K562 (cell line): ENCODE measurements around the gene ZNF618. TPM values are rescaled to one million over a fixed set of nuclear protein-coding genes. Genes with fewer than 3 reads are reported as not detected.

Source experiments
- ATAC-seq: fragments of 200-7000 bp; cut with Tn5 transposase; 3 replicates; pipeline ENCODE4 v1.9.1; 2020; ENCODE audit warnings: moderate library complexity
- BruUV-seq: library from RNA; stranded (reverse); fragments of 400-500 nt; replicated peaks from 2 replicates; lab custom pipeline; 2021; lab: Mats Ljungman, UMichigan
- CTCF ChIA-PET: fragments of 300-600 bp; formaldehyde crosslinking; extraction: SDS; loops from one replicate; lab custom pipeline; 2021; ENCODE audit warnings: low intra/inter-chr PET ratio; lab: Yijun Ruan, JAX
- POLR2A ChIA-PET: fragments of 300-600, 350-650 bp; sonication (Branson Sonifier 250); formaldehyde crosslinking; extraction: SDS; loops from one replicate; lab custom pipeline; 2021; ENCODE audit warnings: antibody characterized with exemption, inconsistent platforms; lab: Yijun Ruan, JAX
- DNase-seq, 4 experiments: peaks; one replicate each; pipeline versions ENCODE4 v3.0.0 to v3.0.0-alpha.2; 2011 to 2018; ENCODE audit warnings: low spot score in 3 of 4, mixed read lengths in 3 of 4; ENCODE audit errors: extremely low read depth in 1 of 4
- FAIRE-seq: peaks from 2 replicates; lab custom pipeline; 2011; peaks lifted over from hg19 to GRCh38; lab: Jason Lieb, UNC
- H2AFZ ChIP-seq: 2 replicates; pipeline ENCODE4 v1.6.0; 2011; ENCODE audit warnings: low read depth, low read length, control low read depth, inconsistent platforms
- H3K27ac ChIP-seq: fragments of 200-600 bp; 3 replicates; pipeline ENCODE4 v1.8.0; 2011; ENCODE audit warnings: low read depth, mild to moderate bottlenecking, control low read depth, inconsistent platforms, low read length, moderate library complexity, mixed read lengths; ENCODE audit errors: extremely low read depth
- H3K27me3 ChIP-seq, 2 experiments: fragments of 300-600 bp in 1 of 2; 2 replicates in 1 of 2; 3 replicates in 1 of 2; pipeline versions ENCODE4 v1.6.0 to v1.8.0; 2011; ENCODE audit warnings: inconsistent platforms in 2 of 2, low read length in 2 of 2, mild to moderate bottlenecking in 1 of 2, mixed read lengths in 1 of 2, moderate library complexity in 1 of 2; ENCODE audit not compliant: control insufficient read depth in 2 of 2, insufficient read depth in 2 of 2
- H3K36me3 ChIP-seq: fragments of 300-600 bp; 3 replicates; pipeline ENCODE4 v1.8.0; 2011; ENCODE audit warnings: mild to moderate bottlenecking, low read length, inconsistent platforms; ENCODE audit not compliant: control insufficient read depth, insufficient read depth
- H3K4me1 ChIP-seq, 2 experiments: fragments of 200-600 bp in 1 of 2; replicated peaks in 1 of 2; 2 replicates in 1 of 2; 3 replicates in 1 of 2; pipeline versions ENCODE4 v1.5.1 to v1.8.0; 2011; ENCODE audit warnings: inconsistent platforms in 2 of 2, low read length in 2 of 2, mild to moderate bottlenecking in 1 of 2, mixed read lengths in 1 of 2, moderate library complexity in 1 of 2; ENCODE audit not compliant: control insufficient read depth in 2 of 2, insufficient read depth in 2 of 2
- H3K4me2 ChIP-seq: 2 replicates; pipeline ENCODE4 v1.6.1; 2011; ENCODE audit warnings: low read length, control low read depth, inconsistent platforms, mixed read lengths; ENCODE audit not compliant: insufficient read depth
- H3K4me3 ChIP-seq: fragments of 200-600 bp; sonication (generic), shearing (Covaris generic); 2 replicates; pipeline ENCODE4 v1.5.1; 2016; ENCODE audit warnings: control low read depth, inconsistent platforms
- H3K79me2 ChIP-seq: fragments of 200-600 bp; 3 replicates; pipeline ENCODE4 v1.8.0; 2011; ENCODE audit warnings: low read length, inconsistent platforms; ENCODE audit not compliant: control insufficient read depth, insufficient read depth
- H3K9ac ChIP-seq, 2 experiments: 2 replicates each; pipeline versions ENCODE4 v1.6.0 to v1.6.1; 2011; ENCODE audit warnings: low read depth in 2 of 2, low read length in 2 of 2, control low read depth in 1 of 2, inconsistent platforms in 1 of 2, mild to moderate bottlenecking in 1 of 2, mixed read lengths in 1 of 2; ENCODE audit not compliant: insufficient read depth in 1 of 2
- H3K9me1 ChIP-seq: one replicate; pipeline ENCODE4 v1.6.0; 2011; ENCODE audit warnings: inconsistent platforms, mild to moderate bottlenecking, low read length, moderate library complexity; ENCODE audit not compliant: control insufficient read depth, insufficient read depth
- H3K9me3 ChIP-seq: replicated peaks from 2 replicates; pipeline ENCODE4 v1.5.1; 2011; ENCODE audit warnings: low read depth, low read length, inconsistent platforms; ENCODE audit not compliant: control insufficient read depth, insufficient read depth
- H4K20me1 ChIP-seq: replicated peaks from 2 replicates; pipeline ENCODE4 v1.6.1; 2011; ENCODE audit warnings: low read length, inconsistent platforms, mixed read lengths; ENCODE audit not compliant: control insufficient read depth, insufficient read depth
- CEBPB ChIP-seq: fragments of 450-650 bp; IDR thresholded peaks from 2 replicates; pipeline ENCODE4 v1.6.1; 2016; ENCODE audit warnings: missing genetic modification characterization, missing compliant biosample characterization
- CREBBP ChIP-seq: IDR thresholded peaks from one replicate; pipeline ENCODE4 v1.6.1; 2012; ENCODE audit warnings: low read depth, mild to moderate bottlenecking, control low read depth, inconsistent platforms, low read length
- ESRRA ChIP-seq: fragments of 450-650 bp; IDR thresholded peaks from 2 replicates; pipeline ENCODE4 v1.6.1; 2014; ENCODE audit warnings: low read depth, mild to moderate bottlenecking, moderate library complexity, borderline replicate concordance
- FOXK2 ChIP-seq, 2 experiments: fragments of 450-650 bp; IDR thresholded peaks in 1 of 2; conservative IDR thresholded peaks in 1 of 2; 2 replicates each; pipeline ENCODE4 v1.6.1; 2016; ENCODE audit warnings: low read depth in 2 of 2, mild to moderate bottlenecking in 1 of 2
- LCOR ChIP-seq: sonication (generic); formaldehyde crosslinking; IDR thresholded peaks from 2 replicates; pipeline ENCODE4 v1.8.0; 2022; ENCODE audit warnings: mild to moderate bottlenecking, missing genetic modification reagents
- PHF21A ChIP-seq: fragments of 450-650 bp; IDR thresholded peaks from 2 replicates; pipeline ENCODE4 v1.6.1; 2017; ENCODE audit warnings: low read depth, borderline replicate concordance
- PRDM10 ChIP-seq: fragments of 450-650 bp; IDR thresholded peaks from 2 replicates; pipeline ENCODE4 v1.6.1; 2018; ENCODE audit not compliant: partially characterized antibody
- SMAD3 ChIP-seq: fragments of 450-650 bp; formaldehyde crosslinking; conservative IDR thresholded peaks from 2 replicates; pipeline ENCODE4 v1.4.0; 2020; ENCODE audit warnings: mild to moderate bottlenecking
- TRIM24 ChIP-seq, 2 experiments: fragments of 450-650 bp; IDR thresholded peaks; 2 replicates each; pipeline ENCODE4 v1.6.1; 2016
- U2AF2 ChIP-seq: fragments of 200-400 bp; formaldehyde crosslinking; optimal IDR thresholded peaks from 2 replicates; pipeline ENCODE3; 2017; ENCODE audit warnings: low read depth, mild to moderate bottlenecking, low read length
- ZNF3 ChIP-seq: fragments of 250-450 bp; sonication (Bioruptor Pico); IDR thresholded peaks from 2 replicates; pipeline ENCODE4 v1.5.0; 2021; ENCODE audit warnings: mild to moderate bottlenecking, moderate library complexity
- WGBS: fragments of 100-300 bp; shearing (Covaris generic); methylation state at CpG from one replicate; pipeline ENCODE4 v1.1.6; 2016; ENCODE audit warnings: low coverage, mixed read lengths; ENCODE audit not compliant: insufficient coverage; ENCODE audit errors: missing lambda C conversion rate; 5-methylcytosine and 5-hydroxymethylcytosine counted together
- in situ Hi-C: fragments of 300-500 bp; cut with MboI; formaldehyde crosslinking; loops from 4 replicates; pipeline ENCODE4 v1.15.0; 2018; ENCODE audit warnings: inconsistent platforms, mixed read lengths
- intact Hi-C: fragments of 100-400 bp; cut with micrococcal nuclease; formaldehyde crosslinking; loops from 2 replicates; pipeline ENCODE4 v1.14.2; 2022
- polyA plus RNA-seq, 8 experiments: library from polyadenylated mRNA; depleted of rRNA in 4 of 8; stranded (reverse) in 5 of 8; unstranded in 3 of 8; fragments of >200 nt; fragmentation: Nextera tagmentation in 2 of 8; fragmentation: Illumina TruSeq in 1 of 8; extraction: Ambion mirVana in 2 of 8; extraction: Trizol in 1 of 8; gene quantifications; 2 replicates each; pipeline versions ENCODE4 v1.2.1 to v1.2.3, GENCODE V29; 2011 to 2014; ENCODE audit warnings: inconsistent platforms in 1 of 8, missing spikeins in 1 of 8
- total RNA-seq, 7 experiments: library from RNA; depleted of rRNA in 6 of 7; stranded (reverse); fragments of >200 nt in 6 of 7; fragmentation: Illumina TruSeq in 2 of 7; extraction: Trizol in 2 of 7; gene quantifications; 2 replicates each; pipeline versions ENCODE4 v1.2.1 to v1.2.3, GENCODE V29; 2011 to 2021; ENCODE audit warnings: low replicate concordance in 1 of 7
- TF ChIP-seq, protein P1 (sequence below), 3 experiments: fragments of 200-800 bp in 1 of 3; sonication (Bioruptor generic) in 1 of 3; sonication (generic) in 1 of 3; formaldehyde crosslinking in 1 of 3; IDR thresholded peaks; 2 replicates each; pipeline versions ENCODE4 v1.6.1 to v1.8.0; 2016 to 2022; ENCODE audit warnings: mild to moderate bottlenecking in 2 of 3, missing compliant biosample characterization in 2 of 3, missing genetic modification characterization in 2 of 3, missing genetic modification reagents in 1 of 3

The ZNF618 gene
- total and polyA plus RNA-seq, 9 of the 15 experiments (the other 6 are each of a cell fraction or from before 2014, with no cell fraction given), result 0.08 to 13.7 (median 3.4) TPM

GRCh38 chr9:113969343-113969742, 93.2 kb downstream of the ZNF618 start:
- CTCF ChIA-PET, result interaction anchor here (0.6 kb wide), 1 partner anchor 287 kb away, joined by 3 read pairs; no protein-coding TSS in a partner anchor
- in situ Hi-C loops, result no loop called here

More at GRCh38 chr9:113969343-113969742, 93.2 kb downstream of the ZNF618 start:
- intact Hi-C loops, result loop anchor here (10.0 kb wide), 1 partner anchor 285 kb away; no protein-coding TSS in a partner anchor
- Histone ChIP-seq H3K4me1 (no peaks in the 10 kb centered on the region), H3K4me2 (no peak overlapping the region), H3K4me3 (no peak overlapping the region), H3K9me3 (no peaks in the 10 kb centered on the region), H3K79me2 (no peaks in the 10 kb centered on the region), H3K36me3 (no peaks in the 10 kb centered on the region), H2AFZ (no peak overlapping the region), H3K9ac (no peak overlapping the region), H3K9me1 (no peaks in the 10 kb centered on the region), H3K27me3 (no peaks in the 10 kb centered on the region), H4K20me1 (no peaks in the 10 kb centered on the region; the same call in 1 of the 2 replicates), H3K27ac (no peak overlapping the region)
- FAIRE-seq, result no peak
- no peak for DNase-seq
- TF ChIP-seq, protein P1, sequence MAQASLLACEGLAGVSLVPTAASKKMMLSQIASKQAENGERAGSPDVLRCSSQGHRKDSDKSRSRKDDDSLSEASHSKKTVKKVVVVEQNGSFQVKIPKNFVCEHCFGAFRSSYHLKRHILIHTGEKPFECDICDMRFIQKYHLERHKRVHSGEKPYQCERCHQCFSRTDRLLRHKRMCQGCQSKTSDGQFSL (CRISPR knock-in tag; IDR thresholded peaks at IDR 0.05), result no peak
- TF ChIP-seq, protein P1 (tag; IDR thresholded peaks at IDR 0.05), result no peak
- no peak for TF ChIP-seq CREBBP
- TF ChIP-seq FOXK2 (conservative IDR thresholded peaks at IDR 0.05 in 1 of 2, IDR thresholded peaks at IDR 0.05 in 1 of 2; ENCODE audit: low read depth in 2 of 2), result no peak
- TF ChIP-seq SMAD3 (CRISPR knock-in tag), result no peak
- no peak for TF ChIP-seq TRIM24 (IDR thresholded peaks at IDR 0.05)
- no peak for TF ChIP-seq ESRRA
- TF ChIP-seq ZNF3, result no peak
- TF ChIP-seq LCOR (CRISPR knock-in tag), result no peak
- no peak for TF ChIP-seq PRDM10
- TF ChIP-seq U2AF2, result no peak
- no peak for TF ChIP-seq CEBPB (tag)
- TF ChIP-seq PHF21A, result no peak
- no peak for ATAC-seq
- no TSS peak for BruUV-seq
- POLR2A ChIA-PET, result no interaction called here
- 64% methylated on average over 1 of the region's 1 CpG for WGBS
